COR-L47 (cell line): ENCODE results near the gene DENND4A.
"Not testable (repeated sequence)": the region's sequence is repeated elsewhere in the genome, so short reads cannot be mapped to it uniquely, and the experiment has no call there.

ENCODE experiments used
- DNase-seq: peaks from one replicate; lab custom pipeline; 2025; lab: John Stamatoyannopoulos, UW

Gene DENND4A

DNA sequence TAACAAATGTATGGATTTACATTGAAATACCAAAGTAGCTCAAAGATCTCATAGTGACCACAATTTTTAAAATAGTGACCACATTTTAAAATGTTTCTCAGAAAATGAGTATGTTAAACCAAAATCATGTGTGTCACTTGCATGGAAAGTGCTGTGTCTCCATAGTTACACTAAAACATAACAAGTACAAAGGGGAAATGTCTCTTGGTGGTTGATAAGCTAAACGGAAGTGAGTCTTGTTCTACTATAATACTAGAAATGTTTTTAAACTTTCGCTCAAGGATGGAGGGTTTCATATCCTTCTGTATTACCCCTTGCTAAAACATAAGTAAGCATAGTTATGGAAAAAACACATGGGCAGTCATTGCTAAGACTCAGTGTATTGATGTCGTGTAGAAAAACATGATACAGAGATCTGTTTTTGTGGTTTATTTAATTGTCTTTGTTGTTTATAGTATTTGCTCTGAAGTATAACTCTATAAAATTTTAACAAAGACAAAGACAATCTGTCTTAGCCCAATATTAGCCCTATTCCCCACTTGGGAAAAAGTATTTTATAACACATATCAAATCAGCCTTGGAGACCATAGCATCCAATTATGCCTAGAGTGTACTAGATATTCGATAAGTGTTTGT is 27.0 kb upstream of the DENND4A start:
- no peak for DNase-seq

DNA sequence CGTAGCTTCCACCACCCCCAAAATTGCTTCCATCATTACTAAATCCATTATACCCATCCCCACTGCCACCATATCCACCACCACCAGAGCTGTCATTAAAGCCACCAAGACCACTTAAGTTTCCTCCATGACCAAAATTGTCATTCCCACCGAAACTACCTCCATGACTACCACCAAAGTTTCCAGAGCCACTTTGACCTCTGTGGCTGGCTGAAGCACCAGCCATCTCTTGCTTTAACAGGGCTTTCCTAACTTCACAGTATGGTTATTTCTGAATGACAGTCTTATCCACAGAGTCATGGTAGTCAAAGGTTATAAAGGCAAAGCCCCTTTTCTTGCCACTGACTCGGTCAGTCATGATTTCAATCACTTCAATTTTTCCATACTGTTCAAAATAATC is 24.3 kb upstream of the DENND4A start:
- DNase-seq = no peak

DNA sequence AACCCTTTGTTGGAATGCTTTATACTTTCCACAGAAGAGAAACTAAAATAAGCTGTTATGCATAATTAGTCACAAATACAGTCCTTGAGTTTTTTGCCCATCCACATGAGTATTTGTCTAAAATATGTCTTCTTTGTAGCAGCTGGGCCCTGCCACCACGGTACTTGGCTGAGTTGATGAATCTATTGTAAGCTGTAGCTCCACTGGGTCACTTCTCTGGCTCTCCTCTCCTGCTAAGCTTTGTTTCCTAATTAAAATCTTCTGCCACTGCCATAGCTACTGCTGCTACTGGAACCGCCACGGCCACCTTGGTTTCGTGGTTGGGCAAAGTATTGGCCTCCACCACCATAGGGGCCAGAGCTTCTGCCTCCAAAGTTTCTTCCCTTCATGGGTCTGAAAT is 23.9 kb upstream of the DENND4A start:
- DNase-seq = not testable (repeated sequence)

DNA sequence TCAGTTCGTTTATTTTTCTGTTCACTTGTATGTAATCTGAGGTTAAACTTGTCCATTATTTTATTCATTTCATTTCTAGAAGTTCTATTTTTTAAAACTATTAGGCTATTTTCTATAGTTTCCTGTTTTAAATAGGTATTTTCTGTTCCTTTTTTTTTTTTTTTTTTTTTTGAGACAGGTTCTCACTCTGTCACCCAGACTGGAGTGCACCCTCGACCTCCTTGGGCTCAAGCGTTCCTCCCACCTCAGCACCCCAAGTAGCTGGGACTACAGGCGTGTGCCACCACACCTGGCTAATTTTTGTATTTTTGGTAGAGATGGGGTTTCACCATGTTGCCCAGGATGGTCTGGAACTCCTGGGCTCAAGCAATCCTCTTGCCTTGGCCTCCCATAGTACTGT is 22.2 kb upstream of the DENND4A start:
- not testable (repeated sequence) for DNase-seq

DNA sequence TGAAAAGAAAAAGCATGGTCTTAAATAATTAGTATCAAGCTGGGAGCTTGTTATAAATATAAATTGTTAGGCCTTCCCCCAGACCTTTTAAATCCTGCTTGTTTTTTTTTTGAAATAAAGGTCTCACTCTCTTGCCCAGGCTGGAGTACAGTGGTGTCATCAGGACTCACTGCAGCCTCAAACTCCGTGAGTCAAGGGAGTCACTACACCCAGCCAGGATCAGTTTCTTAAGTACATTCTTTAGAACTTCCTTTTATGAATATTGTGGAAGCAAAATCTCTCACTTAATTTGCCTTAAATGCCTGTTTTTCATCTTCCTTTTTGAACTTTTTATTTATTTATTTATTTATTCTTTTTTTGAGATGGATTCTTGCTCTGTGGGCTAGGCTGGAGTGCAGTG is 20.8 kb upstream of the DENND4A start:
- DNase-seq = no peak

DNA sequence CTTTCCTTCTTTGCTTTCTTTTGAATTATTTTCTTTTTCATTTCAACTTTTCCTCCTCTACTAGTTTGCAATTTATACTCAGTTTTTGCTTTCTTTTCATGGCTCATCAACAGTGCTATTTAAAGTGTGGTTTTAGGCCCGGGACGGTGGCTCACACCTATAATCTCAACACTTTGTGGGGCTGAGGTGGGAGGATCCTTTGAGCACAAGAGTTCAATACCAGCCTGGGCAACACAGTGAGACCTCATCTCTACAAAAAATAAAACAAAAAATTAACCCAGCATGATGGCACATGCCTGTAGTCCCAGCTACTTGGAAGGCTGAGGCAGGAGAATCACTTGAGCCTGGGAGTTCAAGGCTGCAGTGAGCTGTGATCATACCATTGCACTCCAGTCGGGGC is 20.4 kb upstream of the DENND4A start:
- no peak for DNase-seq

DNA sequence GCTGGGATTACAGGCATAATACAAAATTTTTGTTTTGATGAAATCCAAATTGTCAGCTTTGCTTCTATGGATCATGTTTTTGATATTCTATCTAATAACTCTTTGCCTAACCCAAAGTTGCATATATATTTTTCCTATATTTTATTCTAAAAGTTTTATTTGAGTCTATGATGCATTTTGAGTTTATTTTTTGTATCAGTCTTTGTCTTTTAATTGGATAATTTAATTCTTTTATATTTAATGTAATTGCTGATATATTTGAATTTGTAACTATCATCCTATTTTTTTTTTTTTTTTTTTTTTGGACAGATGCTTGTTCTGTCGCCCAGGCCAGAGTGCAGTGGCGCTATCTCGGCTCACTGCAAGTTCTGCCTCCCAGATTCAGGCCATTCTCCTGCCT is 19.7 kb upstream of the DENND4A start:
- DNase-seq = no peak

DNA sequence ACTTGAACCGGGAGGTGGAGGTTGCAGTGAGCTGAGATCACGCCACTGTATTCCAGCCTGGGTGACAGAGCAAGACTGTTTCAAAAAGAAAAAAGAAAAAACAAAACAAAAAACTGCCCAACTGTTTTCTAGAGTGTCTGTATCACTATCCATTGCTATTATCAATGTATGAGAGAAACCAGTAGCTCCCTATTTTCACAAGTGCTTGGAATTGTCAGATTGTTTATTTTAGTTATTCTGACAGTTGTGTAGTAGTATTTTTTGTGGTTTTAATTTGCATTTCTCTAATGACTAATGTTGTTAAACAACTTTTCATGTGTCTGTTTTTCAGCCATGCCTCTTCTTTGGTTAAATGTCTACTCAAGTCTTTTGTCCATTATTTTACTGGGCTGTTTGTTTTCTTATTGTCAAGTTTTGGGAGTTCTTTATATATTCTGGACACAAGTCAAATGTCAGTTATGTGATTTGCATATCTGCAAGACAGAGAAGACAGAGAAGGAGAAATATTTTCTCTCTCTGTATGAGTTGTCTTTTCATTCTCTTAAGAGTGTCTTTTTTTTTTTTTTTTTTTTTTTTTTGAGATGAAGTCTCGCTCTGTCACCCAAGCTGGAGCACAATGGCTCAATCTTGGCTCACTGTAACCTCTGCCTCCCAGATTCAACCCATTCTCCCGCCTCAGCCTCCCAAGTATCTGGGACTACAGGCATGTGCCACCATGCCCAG is 19.1 kb upstream of the DENND4A start:
- DNase-seq = not testable (repeated sequence)

DNA sequence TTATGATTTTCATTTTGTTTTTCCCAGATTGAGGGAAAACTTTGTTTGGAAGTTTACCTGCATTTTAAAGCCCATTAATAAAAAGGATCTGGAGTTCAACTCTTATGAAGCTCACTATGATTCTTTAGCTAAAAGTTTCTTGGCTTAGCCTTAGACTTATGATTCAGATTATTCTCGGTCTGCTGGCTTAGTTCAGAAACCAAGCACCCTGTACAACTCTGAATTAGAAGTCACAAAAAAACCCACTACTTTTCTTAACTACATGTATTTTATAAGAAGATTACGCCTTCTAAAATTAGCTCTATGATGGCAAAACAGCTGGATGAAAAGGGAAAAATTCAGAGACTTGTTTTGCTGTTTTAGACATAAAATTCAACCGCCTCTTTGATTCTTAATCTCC is 14.3 kb upstream of the DENND4A start:
- DNase-seq = no peak

DNA sequence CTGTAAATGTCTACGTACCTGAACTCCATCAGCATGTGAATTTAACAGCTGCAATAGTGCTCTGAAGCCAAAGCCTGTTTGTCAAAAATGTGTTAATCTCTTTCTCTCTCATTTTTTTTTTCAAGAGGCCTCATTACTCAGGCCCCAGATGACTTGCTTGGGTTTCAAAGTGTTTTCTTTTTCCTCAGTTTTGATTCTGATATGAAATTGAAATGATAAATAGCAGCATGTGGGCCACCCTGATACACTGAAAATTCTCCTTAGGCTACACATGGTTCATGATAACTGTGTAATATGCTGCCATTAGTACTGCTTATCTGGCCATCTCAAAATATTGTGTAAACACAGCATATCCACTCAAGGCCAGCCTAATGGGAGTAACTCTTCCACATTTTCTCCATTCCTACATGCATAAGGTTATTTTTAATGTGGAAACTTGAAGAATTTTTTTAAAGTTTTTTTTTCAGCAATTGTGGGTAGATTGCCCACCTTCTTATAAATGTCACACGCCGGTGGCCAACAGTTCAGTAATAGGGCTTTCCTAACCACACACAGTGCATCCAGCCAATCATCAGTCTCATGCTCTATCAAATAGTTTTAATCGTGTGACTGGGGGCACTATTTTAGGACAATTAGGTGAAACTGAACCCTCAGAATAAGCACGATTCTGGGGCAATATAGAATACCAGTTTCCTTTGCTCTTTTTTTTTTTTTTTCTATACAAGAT is 13.1 kb upstream of the DENND4A start:
- DNase-seq = no peak

DNA sequence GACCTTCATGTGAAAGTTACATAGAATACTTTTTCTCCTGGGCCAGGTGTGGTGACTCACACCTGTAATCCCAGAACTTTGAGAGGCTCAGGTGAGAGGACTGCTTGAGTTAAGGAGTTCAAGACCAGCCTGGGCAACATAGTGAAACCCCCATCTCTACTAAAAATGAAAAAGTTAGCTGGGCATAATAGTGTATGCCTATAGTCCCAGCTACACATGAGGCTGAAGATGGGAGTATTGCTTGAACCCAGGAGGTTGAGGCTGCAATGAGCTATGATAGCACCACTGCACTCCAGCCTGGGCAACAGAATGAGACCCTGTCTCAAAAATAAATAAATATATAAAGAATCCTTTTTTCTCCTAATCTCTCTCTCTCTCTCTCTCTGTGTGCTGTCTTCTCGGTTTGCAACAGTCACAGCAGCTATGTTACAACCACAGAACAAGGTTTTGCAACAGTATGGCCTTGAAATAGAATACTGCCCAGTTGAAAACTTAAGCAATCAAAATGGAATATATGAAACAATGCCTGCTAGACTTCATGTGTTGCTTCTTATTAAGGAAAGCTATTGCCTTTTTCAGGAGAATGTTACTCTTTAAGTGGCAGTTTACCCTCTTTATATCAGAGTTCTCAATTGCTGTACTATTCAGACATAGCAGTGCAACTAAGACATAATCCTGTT is 12.3 kb upstream of the DENND4A start:
- no peak for DNase-seq

DNA sequence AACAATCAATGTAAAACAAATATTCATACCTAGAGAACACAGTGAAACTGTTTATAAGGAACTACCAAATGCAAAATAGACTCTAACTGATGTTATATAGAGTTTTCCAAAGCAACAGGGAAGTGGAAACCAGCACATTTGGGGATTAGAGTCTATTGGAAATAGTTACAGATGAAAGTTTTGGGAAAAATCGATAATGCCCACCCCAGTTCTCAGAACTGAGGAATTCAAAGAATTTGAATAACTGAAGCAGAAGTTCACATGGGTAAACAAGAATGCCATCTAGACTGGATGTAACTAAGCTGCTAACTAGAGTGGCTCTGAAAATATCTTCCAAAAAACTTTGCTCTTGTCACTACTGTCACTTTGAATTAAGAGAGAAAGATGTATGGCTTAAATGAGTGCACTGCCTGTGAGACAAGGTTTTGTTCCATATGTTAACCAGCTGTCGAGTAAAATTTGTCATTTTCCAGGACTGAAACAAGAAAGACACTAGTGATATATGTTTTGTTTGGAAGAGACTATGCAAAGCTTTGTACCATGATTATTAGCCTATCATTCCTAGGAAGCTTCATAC is 9.2 kb upstream of the DENND4A start:
- no peak for DNase-seq

DNA sequence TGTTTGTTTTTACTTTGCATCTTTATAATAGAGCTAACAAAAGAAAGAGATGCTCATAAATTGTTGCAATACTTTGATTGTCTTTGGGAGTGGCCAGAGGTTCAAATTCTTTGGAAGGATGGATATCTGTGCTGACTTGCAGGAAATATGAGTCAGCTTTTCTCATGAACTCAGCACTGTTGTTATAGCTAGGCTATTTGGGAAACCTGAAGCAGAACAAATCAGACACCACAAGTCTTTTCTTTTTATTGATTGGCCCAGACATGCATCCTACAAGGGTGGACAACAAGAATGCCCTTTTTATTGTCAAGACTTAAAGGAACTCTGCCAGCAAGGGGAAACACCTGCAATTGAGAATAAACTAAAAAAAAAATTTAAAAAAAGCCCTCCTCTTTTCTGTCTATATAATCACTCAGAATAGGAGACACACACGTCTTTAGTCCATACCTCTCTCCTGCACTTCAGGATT is 4.6 kb upstream of the DENND4A start:
- DNase-seq = no peak

DNA sequence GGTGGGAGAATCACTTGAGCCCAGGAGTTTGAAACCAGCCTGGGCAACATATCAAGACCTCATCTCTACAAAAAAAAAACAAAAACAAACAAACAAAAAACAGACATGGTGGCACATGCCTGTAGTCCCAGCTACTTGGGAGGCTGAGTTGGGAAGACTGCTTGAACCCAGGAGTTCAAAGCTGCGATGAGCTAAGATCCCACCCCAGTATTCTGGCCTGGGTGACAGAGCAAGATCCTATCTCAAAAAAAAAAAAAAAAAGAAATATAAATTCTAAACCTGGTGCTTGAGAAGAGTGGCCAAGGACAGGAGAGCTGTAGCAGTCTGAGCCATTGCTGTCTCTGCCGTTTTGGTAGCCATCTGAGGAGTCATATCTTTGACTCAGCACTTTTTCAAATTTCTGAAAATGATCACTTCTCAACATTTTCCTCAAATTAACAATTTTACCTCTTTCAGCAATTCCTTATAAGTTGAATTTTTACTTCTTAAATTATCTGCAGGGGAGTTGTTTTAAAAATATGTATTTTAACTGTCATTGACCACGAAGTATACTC is 3.6 kb upstream of the DENND4A start:
- DNase-seq = no peak

DNA sequence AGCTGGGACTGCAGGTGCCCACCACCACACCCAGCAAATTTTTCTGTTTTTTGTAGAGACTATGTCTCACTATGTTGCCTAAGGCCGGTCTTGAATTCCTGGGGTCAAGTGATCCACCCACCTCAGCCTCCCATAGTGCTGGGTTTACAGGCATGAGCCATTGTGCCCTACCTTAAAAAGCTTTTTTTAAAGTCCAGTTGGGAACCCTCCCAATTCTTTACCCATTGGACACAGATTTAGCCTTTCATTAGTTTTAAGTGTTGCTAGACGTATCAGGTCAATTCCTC is 1.7 kb upstream of the DENND4A start:
- no peak for DNase-seq

DNA sequence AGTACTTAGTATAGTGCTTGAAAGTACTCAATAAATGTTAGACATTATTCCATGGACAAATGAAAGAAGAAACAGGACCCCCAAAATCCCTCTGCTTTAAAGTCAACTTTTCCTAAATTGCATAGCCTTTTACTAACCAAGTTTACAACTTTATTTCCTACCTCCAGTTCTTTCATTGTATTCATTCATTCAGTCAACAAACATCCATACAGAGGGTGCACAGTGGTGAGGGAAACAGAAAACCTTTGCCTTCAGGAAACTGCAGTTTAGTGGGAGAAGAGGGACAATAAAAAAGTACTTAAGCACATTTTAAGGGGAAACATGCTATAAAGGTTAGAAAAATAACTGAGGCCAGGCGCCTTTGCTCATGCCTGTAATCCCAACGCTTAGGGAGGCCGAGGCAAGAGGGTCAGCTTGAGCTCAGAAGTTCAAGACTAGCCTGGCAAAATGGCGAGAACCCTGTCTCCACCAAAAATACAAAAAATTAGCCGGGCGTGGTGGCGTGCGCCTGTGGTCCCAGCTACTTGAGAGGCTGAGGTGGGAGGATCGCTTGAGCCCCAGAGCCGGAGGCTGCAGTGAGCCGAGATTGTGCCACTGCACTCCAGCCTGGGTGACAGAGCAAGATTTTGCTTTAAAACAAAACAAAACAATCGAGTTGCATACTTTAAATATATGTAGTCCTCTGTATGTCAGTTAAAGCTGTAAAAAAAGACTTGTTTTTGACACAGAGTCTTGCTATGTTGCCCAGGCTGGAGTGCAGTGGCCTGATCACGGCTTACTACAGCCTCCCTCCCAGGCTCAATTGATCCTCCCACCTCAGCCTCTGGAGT is 1.1 kb upstream of the DENND4A start:
- no peak for DNase-seq

DNA sequence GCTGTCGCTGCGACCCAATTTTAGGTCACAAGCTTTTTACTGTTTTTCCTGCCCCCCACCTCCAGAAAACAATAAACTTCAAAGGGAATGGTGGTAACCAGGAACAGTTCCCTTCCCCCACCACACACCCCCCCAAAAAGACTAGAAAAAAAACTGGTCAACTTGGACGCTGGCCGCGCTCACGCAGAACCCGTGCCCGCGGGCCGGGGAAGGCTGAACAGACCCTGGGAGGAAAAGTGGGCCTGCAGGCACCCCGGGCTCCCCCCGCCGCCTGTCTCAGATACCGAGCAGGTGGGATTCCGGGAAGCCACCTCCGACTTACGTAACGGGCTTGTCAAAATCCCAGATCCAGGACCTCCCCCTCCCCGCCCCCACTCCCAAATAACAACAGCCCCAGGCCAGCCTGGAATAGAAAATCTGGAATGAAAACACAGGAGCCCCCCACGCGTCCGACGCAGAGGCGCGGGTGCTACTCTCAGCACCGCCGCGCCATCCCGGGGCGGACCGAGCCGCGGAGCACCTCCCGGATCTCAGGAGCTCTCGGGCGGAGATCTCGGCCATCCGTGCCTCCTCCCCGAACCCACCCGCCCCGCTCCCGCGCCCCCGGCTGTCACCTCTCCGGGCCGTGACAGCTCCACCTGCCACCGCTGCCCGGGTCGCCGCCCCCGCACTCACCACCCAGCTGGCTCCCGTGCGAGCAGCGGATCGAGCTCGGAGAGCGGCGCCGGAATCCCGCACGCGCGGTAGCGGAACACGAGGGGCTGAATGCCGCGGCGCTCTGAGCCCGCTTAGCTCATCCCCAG is 557 bp downstream of the DENND4A start:
- peak; percentile 29 for DNase-seq

DNA sequence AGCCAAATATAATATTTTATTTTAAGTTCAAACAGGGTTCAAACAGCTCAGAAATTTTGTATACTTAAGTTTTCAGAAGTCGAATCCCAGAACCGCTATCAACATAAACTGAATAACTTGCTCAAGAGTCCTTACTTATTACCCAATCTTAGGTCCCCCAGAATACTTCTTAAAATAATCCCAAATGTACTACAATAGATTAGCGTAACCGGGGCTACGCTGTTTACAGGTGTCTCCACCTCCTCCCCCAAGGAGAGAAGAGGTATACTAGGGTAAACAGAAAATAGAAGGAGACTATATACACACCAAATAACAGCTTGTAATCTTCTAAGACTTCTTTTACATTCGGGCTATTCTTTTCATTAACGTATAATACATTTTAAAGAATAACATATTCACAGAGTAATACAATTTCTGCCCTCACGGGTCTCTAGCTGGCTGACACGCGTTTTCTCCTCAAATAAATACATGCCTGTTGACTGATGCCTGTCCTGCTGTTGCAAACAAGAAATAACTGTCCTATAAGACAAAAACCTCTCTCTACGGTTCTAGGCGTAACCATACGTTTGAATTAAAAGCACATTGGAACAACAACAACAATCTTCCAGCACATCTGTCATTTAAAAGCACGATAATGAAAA is 1.3 kb downstream of the DENND4A start:
- DNase-seq = no peak

DNA sequence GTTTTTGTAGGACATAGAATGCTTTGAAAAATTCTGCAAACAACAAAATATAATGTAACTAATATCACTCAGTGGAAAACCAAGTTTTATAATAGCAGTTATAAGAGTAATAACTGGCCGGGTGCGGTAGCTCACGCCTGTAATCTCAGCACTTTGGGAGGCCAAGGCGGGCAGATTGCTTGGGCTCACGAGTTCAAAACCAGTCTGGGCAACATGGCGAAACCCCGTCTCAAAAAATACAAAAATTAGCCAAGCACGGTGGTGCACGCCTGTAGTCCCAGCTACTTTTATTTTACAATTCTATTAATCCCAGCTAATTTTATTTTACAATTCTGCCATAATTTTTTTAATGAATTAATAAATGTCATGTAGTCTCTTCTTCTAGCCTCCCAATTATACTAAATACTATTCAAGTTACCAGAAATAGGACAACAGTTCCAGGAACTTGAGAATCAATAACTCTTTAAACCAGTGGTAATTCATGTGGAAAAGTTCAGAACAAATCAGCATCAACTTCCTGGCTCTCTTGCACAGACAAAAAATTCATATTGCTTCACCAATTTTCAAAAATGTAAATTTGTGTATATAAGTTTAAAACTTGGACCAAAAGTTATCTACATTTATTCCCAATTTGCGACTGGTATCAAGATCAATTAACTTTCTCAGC is 2.2 kb downstream of the DENND4A start:
- no peak for DNase-seq
